ELR (cell line): ENCODE measurements around the gene PDE6H.
A peak's percentile ranks its signal among the peaks of the same experiment; 100 is the strongest.

Experiments used
- DNase-seq: peaks from one replicate; pipeline ENCODE4 v3.0.0-alpha.2; 2015; ENCODE audit warnings: low read depth

Gene PDE6H

DNA sequence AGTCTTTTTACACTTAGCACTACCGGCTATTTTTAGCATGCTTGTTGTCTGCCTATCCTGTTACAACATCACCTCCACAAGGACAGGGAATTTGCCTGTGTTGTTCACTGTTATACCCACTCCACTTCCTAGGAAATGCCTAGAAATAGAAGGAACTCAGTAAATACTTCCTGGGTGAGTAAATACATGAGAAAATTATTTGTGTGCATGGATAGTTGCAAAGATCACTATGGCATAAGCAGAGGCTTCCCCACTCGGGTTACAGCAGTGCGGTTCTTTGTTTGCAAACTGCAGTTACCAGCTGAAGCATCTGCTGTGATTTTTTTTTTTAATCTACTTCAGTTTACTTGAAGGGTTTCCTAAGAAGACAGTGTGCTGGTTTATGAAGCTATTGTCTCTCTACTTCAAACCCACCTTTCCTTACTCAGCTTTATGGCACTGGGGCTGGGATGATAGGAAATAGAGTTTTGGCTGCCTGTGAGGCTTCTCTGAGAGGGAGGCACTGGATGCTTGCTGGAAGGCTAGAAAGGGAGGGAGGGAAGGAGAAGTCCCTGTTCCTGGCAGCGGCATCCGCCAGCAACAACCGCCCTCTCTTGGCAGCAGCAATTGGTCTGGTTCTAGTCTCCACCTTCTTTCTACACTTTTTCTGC, 29.0 kb downstream of the PDE6H start:
- no peak for DNase-seq

DNA sequence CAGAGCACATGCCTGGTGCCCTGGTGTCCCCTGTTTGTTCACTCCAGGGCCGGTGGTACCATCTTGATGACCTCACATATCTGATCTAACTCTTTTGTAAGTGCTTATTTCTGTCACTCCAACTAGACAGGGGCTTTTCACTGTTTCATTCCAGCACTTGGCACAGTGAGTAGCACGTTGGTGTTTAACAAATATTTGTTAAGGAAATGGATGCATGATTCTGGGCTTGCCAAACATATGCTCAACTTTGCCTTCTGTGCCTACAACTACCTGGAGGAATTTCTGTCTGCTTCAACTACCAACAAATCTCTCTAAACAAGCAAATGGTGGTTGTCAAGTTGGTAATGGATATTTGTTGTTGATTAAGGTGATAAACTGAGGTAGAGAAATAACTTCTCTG, 31.6 kb downstream of the PDE6H start:
- no peak for DNase-seq

DNA sequence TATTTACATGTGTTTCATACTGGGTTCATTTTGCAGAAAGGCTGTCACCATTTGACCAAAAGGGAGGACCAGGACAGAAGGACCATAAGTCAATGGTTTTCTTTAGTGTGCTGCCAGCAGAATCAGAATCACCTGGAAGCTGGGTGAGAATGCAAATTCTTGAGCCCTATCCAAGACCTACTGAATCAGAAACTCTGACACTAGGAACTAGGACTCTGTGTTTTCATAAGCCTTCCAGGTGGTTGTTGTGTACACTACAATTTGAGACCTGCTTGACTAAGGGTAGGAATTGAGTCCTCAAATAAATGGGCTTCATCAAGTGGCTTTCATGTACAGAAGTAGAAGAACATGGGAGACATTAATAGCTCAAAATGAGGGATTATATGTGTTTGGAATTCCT, 32.2 kb downstream of the PDE6H start:
- DNase-seq, result no peak

DNA sequence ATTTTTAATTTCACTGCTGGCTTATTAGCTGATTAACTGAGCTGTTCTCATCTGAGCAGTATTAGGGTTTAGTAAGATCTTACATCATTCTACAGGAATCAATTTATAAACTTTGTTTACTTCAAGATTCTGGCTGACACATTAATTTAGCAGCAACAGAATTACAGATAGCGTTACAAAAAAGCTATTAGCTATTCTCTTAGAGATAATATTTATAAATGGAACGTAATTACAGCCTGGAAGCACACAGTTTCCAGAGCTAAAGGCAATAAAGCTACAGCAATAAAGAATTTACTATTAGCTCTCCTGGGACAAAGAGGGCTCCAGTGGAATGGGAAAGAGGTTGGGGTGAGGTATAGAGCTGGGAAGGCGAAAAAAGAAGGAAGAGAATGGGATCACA, 34.7 kb downstream of the PDE6H start:
- DNase-seq, result no peak

DNA sequence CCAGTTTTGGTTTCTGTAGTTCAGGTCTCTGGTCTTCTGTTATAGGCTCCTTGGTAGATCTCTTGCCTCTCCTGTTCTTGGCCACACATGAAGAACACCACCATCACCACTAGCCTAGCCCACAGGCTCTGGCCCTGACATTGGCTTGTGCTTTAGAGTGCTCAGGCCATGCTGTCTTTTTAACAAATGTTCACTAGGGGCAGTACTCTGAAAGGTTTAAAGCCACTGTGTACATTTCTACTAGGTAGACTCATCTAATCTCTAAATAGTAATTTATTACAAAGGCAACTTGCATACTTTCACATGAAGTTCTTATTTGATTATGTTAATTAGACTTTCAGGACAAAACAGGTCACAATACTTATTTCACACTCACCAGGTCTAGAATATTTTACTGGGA, 38.3 kb downstream of the PDE6H start:
- peak; percentile 24 for DNase-seq

DNA sequence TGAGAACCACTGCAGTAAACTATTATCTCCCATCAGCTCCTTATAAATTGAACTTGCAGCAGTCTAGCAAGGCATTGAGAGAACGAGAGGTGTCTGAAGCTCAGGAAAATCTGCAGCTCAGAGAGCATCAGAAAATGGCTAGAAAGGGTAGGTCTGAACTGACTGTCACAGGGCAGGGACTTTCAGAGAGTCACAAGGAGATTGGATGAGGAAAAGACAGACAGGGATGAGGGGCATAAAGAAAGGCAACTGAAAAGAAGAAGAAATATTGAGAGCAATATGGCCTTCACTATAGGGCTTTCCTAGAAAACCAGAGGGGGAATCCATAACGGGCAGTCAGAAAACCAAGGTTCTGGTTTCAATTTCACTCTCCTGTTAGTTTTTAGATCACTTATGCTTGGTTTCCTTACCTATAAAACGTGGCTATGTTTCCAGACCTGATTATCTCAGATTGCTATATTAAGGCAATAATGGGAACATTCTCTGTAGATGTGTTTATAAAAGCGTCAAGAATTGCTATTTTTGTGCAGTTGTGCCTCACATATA, 40.9 kb downstream of the PDE6H start:
- no peak for DNase-seq

DNA sequence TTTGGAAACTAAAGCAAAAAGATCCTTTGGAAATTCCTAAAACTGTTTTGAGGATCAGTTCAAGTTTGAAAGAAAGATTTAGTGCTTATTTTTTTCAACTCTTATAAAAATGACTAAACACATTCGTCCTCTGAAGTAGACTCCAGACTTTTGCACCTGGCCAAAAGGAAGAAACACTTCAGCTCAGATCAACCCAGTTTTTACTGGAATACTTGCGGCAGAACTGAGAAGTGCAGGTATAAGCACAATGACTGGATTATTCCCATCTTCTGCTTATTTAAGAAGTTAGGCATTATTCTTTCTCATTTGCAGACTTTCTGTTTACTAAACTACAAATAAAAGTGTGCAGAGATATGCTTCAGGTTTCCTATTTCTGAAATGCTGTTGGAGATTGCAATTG, 41.9 kb downstream of the PDE6H start:
- DNase-seq, result no peak

DNA sequence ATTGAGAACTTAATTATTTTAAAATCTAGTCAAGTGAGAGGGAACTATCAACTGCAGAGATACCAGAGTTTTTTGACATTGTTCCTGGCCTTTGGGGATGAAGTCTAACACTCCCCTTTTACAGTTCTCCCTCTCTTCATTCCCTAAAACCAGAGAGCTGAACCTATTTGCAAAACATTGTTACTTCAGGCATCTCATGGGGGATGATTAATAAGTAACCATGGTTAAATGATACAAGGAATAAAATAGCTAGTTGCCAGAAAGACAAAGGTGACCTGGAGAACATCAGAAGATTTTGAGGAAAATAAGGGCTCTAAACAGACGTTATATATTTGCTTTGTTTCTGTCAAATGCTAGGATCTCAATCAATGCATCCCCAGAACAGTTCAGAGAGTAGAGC, 42.3 kb downstream of the PDE6H start:
- no peak for DNase-seq

DNA sequence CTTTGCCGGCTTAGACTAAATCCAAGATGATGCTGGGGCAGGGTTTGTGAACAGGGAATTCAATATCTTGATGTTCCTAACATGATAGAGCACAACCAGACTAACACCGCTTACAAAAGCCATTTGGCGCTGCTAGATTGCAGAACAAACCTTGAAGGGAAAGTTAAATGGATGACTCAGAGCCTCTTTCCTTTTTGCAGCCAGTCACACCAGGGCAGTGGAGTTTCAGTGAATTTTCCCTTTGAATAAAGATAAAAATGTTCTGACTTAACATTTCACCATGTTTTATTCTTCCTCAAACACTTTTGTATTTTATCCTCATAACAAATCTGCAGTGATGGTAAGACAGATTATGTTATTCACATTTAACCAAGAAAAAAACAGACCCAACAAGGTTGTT, 47.3 kb downstream of the PDE6H start:
- no peak for DNase-seq
